ENCODE measurements around the gene METTL25. TPM values are rescaled to one million over a fixed set of nuclear protein-coding genes. Genes with fewer than 3 reads are reported as not detected.

METTL25 gene
- total RNA-seq, 1 experiment from 2014 or later: 11.6 TPM

- Histone ChIP-seq H4K91ac (ENCODE audit: insufficient read length, low read depth, low read length) (no peak overlapping the region), H2BK15ac (ENCODE audit: low read depth, low read length) (no peak overlapping the region), H4K5ac (ENCODE audit: insufficient read length, low read depth, low read length) (no peak overlapping the region), H3K14ac (ENCODE audit: insufficient read depth, low read length) (no peak overlapping the region), H3K4me2 (ENCODE audit: insufficient read depth, insufficient read length, low read length) (no peak overlapping the region), H2BK120ac (ENCODE audit: low read depth, low read length, poor library complexity, severe bottlenecking) (no peak overlapping the region), H3K23me2 (ENCODE audit: insufficient read length, low read depth, low read length, poor library complexity, severe bottlenecking) (no peaks in the 10 kb centered on the region), H4K8ac (replicated peaks; ENCODE audit: insufficient read length, low read depth, low read length) (no peak overlapping the region), H3K9ac (ENCODE audit: extremely low read depth, insufficient read length, low read length) (no peak overlapping the region), H3K56ac (ENCODE audit: insufficient read length, low read depth, low read length) (no peak overlapping the region), H2BK20ac (ENCODE audit: low read depth, low read length, poor library complexity, severe bottlenecking) (no peak overlapping the region), H3K18ac (ENCODE audit: insufficient read length, low read depth, low read length) (no peak overlapping the region), H3T11ph (ENCODE audit: low read length) (no peak overlapping the region), H2BK5ac (ENCODE audit: insufficient read length, low read length) (no peak overlapping the region), H2BK12ac (ENCODE audit: insufficient read length, low read depth, low read length) (no peak overlapping the region), H2AK5ac (ENCODE audit: insufficient read length, low read length) (no peak overlapping the region), H3K27ac (ENCODE audit: insufficient read length, low read depth, low read length) (no peak overlapping the region), H3K4me1 (ENCODE audit: insufficient read depth, low read length) (no peaks in the 10 kb centered on the region), H3K23ac (ENCODE audit: insufficient read length, low read depth, low read length) (no peak overlapping the region), H3K9me3 (ENCODE audit: control insufficient read depth, low read depth, low read length) (no peaks in the 10 kb centered on the region), H2AFZ (ENCODE audit: low read length) (no peak overlapping the region), H3K4ac (ENCODE audit: low read depth, low read length) (no peak overlapping the region), H3K79me2 (ENCODE audit: insufficient read depth, low read length) (no peaks in the 10 kb centered on the region), H3K79me1 (ENCODE audit: insufficient read depth, low read depth, low read length, poor library complexity, severe bottlenecking) (no peaks in the 10 kb centered on the region), H4K20me1 (ENCODE audit: control insufficient read depth, insufficient read depth, insufficient read length) (no peaks in the 10 kb centered on the region), H3K27me3 (ENCODE audit: insufficient read depth, low read length) (no peaks in the 10 kb centered on the region)
- Mint-ChIP-seq H3K4me3 (no peak overlapping the region), H3K9me3 (no peaks in the 10 kb centered on the region), H3K36me3 (ENCODE audit: insufficient read depth in 1 of 3, low read depth in 3 of 3) (no peaks in the 10 kb centered on the region), H3K27ac (no peak overlapping the region), H3K27me3 (ENCODE audit: low read depth) (no peaks in the 10 kb centered on the region; the same call in 1 of the 2 replicates), H3K4me1 (no peaks in the 10 kb centered on the region)
- no CpG with 5 or more reads among the region's 4 CpGs for WGBS (ENCODE audit: extremely low coverage, insufficient read length, low lambda C conversion rate)
- no peak for DNase-seq
- TF ChIP-seq, protein P1, sequence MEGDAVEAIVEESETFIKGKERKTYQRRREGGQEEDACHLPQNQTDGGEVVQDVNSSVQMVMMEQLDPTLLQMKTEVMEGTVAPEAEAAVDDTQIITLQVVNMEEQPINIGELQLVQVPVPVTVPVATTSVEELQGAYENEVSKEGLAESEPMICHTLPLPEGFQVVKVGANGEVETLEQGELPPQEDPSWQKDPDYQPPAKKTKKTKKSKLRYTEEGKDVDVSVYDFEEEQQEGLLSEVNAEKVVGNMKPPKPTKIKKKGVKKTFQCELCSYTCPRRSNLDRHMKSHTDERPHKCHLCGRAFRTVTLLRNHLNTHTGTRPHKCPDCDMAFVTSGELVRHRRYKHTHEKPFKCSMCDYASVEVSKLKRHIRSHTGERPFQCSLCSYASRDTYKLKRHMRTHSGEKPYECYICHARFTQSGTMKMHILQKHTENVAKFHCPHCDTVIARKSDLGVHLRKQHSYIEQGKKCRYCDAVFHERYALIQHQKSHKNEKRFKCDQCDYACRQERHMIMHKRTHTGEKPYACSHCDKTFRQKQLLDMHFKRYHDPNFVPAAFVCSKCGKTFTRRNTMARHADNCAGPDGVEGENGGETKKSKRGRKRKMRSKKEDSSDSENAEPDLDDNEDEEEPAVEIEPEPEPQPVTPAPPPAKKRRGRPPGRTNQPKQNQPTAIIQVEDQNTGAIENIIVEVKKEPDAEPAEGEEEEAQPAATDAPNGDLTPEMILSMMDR (conservative IDR thresholded peaks at IDR 0.05): no peak
Measured at GRCh38 chr12:82504409-82504808, 146.1 kb downstream of the METTL25 start.
